Activated T-cell treated with anti-CD3 and anti-CD28 coated beads, Interleukin-2, amount 50 U/mL, for 4 hours (primary cell): ENCODE data around the gene GRIK2. TPM values are rescaled to one million over a fixed set of nuclear protein-coding genes. Genes with fewer than 3 reads are reported as not detected.

ENCODE experiments used
- ATAC-seq, 2 donors: fragments of 200-7000 bp; cut with Tn5 transposase; one replicate each; pipeline ENCODE4 v1.10.0; 2021
- DNase-seq: peaks from one replicate; pipeline ENCODE4 v3.0.0-alpha.2; 2020
- H3K27me3 Mint-ChIP-seq: one replicate; pipeline ENCODE4 v1.8.0; 2021; ENCODE audit warnings: low read depth, mixed read lengths
- H3K36me3 Mint-ChIP-seq: one replicate; pipeline ENCODE4 v1.8.0; 2022; ENCODE audit warnings: mixed read lengths; ENCODE audit not compliant: insufficient read depth
- H3K4me1 Mint-ChIP-seq: one replicate; pipeline ENCODE4 v1.8.0; 2021; ENCODE audit warnings: low read depth, mixed read lengths
- H3K4me3 Mint-ChIP-seq: one replicate; pipeline ENCODE4 v1.8.0; 2021; ENCODE audit warnings: mild to moderate bottlenecking, moderate library complexity, mixed read lengths
- H3K9me3 Mint-ChIP-seq: one replicate; pipeline ENCODE4 v1.8.0; 2021; ENCODE audit warnings: mixed read lengths
- total RNA-seq, 3 donors: library from RNA; stranded (reverse); gene quantifications; one replicate each; pipeline ENCODE4 v1.2.1, GENCODE V29; 2021

Gene GRIK2
- total RNA-seq, 3 donors from 2014 or later: not detected

DNA sequence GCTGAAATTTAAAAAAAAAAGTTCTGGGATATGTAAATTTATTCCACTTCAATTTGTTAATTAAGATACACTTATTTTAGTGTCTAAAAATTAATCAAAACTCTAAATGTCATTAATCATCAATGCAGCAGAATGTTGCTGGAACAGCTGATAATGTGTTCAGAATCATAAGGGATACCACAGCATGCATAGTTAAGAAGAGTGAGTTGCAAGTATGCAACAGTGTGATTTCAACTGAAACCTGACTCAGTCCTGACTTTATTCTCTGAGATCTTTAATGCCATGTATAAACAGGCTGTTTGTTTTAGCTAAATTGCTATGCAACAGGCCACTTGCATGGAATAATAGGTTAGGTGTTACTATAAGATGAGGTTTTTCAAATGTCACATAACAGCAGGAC, 1.4 kb downstream of the GRIK2 start:
- DNase-seq (no peak), ATAC-seq (no peak)
- Mint-ChIP-seq H3K9me3 (peaks cover 6% of the 10 kb centered on the region), H3K4me3 (no peak overlapping the region), H3K27me3 (peaks cover 52% of the 10 kb centered on the region), H3K4me1 (no peaks in the 10 kb centered on the region), H3K36me3 (no peaks in the 10 kb centered on the region)

DNA sequence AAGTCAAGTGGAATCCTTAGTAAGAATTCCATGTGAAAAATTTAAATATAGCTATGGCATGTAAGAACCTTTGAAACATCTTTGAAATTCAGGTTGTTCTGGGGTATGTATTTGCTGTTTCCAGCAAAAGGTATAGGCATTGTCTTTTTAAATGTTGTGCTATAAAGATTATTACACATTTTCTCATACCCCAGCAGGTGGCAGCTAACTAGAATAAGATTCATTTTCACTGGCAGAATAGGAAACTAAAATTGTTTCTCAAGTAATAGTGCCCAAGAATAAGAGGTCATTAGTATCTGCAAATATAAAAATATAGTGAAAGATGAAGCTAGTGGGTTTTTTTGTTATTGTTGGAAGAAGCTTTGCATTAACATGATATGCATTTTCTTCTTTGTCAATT, 1.8 kb downstream of the GRIK2 start:
- Mint-ChIP-seq H3K4me1 (no peaks in the 10 kb centered on the region), H3K27me3 (peaks cover 56% of the 10 kb centered on the region), H3K9me3 (peaks cover 8% of the 10 kb centered on the region), H3K36me3 (no peaks in the 10 kb centered on the region), H3K4me3 (no peak overlapping the region)
- no peak for DNase-seq
- ATAC-seq: no peak

DNA sequence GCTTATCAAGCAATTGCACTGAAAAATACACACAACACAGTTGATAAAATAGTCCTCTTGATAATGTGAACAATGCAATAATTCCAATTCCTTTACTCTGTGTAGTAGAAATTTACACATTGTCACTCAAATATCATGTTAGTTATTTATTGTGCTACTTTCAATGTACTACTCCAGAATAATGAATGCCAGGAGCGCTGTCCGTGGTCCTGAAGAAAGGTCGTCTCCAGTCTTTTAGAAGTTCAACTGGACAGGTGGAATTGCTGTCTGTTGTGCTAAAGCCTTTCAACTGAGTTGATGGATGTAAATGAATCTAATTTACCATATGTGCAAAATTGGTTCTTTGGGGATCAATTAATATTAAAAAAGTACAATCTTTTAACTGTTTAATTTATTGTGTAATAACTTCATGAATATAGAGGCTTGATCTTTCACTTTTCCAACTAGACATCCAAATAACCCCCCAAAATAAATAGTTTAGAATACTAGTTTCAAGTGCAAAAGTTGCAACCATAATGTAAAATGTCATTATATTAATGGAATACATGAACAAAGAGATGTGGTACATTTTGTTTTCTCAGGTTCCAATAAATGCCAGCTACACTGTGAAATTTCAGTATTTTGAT, 3.2 kb downstream of the GRIK2 start:
- Mint-ChIP-seq H3K36me3 (no peaks in the 10 kb centered on the region), H3K9me3 (peaks cover 8% of the 10 kb centered on the region), H3K4me1 (no peaks in the 10 kb centered on the region), H3K27me3 (peaks cover 59% of the 10 kb centered on the region), H3K4me3 (no peak overlapping the region)
- no peak for DNase-seq
- no peak for ATAC-seq

DNA sequence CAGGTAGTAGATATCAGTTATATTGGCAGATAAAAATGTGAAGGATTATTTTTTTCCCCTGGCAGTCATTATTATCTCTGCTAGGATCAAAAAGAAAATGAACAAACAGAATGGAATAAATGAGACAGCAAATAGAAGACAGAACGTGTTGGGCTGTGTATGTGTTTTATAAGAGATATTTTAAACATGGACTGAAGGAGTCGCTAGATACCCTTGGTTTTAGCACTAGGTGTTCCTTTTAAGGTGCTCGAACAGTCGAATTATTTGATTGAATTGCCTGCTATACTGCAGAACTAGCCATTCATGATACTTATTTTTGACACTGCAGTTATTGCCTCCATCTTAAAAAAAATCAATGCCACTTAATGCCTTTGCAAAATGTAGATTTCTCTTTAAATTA, 3.7 kb downstream of the GRIK2 start:
- DNase-seq (no peak), ATAC-seq (no peak)
- H3K4me1 Mint-ChIP-seq: no peaks in the 10 kb centered on the region
- no peak overlapping the region for H3K4me3 Mint-ChIP-seq
- peaks cover 58% of the 10 kb centered on the region for H3K27me3 Mint-ChIP-seq
- no peaks in the 10 kb centered on the region for H3K36me3 Mint-ChIP-seq
- H3K9me3 Mint-ChIP-seq: peaks cover 10% of the 10 kb centered on the region

DNA sequence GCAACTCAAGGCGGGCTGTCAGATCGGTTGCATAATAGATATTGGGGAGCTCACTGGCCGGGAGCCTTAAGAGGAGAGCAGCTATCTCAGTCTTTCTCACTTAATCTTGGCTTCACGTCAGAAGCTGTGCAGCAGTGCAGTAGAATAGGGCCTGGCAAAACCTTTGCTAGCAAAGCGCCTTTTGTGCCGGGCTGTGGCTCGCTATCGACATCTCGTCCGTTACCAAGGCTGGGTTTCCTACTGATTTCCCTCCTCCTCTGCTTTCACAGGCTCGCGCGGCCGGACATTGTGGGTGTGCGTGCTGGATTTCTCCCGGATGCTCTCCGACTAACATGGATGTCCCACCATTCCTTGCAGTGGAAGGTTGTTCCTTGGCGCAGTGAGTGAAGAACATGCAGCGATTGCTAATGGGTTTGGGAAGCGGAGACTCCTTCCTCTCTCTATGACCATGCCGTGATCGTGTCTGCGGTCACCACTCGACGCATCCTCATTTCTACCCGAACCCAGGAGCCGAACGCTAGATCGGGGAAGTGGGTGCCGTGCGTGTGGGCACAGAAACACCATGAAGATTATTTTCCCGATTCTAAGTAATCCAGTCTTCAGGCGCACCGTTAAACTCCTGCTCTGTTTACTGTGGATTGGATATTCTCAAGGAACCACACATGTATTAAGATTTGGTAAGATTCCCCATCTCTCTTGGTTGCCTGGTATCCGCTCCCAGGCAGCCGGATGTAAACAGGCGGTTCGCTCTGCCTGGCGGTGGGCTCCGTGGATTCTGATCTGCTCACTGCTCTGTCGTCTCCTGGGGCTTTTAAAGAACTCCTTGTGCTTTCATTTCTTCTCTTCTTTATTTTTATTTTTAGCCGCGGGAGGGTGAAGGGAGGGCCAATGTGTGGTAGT, 5.5 kb downstream of the GRIK2 start:
- Mint-ChIP-seq H3K27me3 (peaks cover 58% of the 10 kb centered on the region), H3K4me3 (no peak overlapping the region), H3K4me1 (no peaks in the 10 kb centered on the region), H3K36me3 (no peaks in the 10 kb centered on the region), H3K9me3 (peaks cover 10% of the 10 kb centered on the region)
- ATAC-seq (no peak), DNase-seq (no peak)

DNA sequence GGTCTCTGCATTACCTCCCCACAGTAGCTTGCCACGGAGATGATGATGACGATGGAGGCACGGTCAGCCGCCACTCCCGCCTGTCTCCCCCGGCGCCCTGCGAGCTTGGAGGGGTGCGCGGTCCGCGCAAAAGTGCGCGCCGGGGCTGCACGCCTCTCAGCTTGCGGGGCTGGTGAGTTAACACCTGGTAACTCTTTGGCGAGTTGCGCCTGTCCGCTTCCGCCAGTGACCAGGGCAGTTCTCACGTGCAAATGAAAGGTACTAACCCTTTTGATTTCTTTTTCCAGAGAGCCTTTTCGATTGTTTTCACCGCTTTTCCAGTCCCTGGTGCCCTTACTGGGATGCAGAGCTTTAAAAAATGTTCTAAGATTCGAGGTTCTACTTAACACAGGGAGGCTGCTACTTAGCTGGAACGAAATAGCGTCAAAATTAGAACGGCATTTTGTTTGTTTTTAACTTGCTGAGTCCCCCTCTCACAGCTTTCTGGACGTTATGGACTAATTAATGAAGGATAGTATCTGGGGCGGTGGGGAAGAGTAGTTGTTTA, 6.2 kb downstream of the GRIK2 start:
- H3K4me3 Mint-ChIP-seq: no peak overlapping the region
- peaks cover 12% of the 10 kb centered on the region for H3K9me3 Mint-ChIP-seq
- no peak for ATAC-seq
- H3K27me3 Mint-ChIP-seq: peaks cover 53% of the 10 kb centered on the region
- no peak for DNase-seq
- H3K36me3 Mint-ChIP-seq: no peaks in the 10 kb centered on the region
- no peaks in the 10 kb centered on the region for H3K4me1 Mint-ChIP-seq

DNA sequence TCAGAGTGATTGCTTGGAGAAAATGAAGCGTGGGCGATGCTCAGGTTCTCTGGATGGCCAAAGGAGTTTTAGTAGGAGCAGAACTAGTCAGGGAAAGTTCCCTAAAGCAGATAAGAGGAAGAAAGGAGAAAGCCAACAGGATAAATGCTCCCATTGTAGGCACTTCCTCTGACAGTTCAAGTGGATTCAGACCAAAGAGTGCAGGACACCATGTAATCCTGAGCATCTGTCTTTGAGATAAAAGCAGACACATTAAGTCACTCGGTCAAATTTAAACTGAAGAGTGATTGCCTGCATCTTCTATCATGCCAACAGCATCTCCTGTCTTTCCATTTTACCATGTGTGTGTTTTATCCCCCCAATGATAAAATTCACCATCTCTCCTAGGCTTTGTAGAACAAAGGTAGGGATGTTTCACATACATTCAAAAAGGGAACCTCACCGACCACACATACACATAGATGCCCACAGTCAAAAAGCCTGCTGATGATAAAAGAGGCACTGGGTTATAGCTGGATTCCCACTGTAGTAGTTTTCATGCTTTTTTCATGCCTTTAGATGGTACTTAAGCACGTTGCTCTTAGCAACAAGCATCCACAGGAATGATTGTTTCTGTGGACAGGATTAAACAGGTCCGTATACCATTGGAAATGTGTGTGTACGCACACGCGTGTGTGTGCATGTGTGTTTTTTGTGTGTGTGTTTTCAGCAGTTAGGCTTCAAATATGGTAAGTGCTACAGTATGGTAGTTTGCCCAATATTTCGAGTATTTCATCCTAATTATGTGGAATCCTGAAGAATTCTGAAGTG, 7.0 kb downstream of the GRIK2 start:
- Mint-ChIP-seq H3K4me3 (no peak overlapping the region), H3K4me1 (no peaks in the 10 kb centered on the region), H3K9me3 (peaks cover 13% of the 10 kb centered on the region), H3K27me3 (peaks cover 53% of the 10 kb centered on the region), H3K36me3 (no peaks in the 10 kb centered on the region)
- ATAC-seq (no peak), DNase-seq (no peak)

DNA sequence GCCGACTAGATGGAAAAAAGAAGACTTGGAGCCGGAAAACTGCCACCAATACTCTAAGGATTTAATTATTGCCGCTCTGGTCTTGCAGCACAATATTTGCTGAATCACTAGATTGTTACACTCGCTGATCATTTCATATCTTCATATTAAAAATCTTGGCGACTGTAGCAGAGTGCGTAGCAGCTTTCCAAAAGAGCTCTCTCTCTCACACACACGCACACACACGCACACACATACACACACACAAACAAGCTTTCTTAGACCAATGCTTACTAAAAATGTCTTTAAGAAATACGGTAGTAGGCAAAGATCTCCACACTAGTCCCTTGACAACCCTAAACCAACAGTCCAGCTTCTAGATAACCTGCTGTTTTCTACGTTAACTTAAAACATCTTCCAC, 7.7 kb downstream of the GRIK2 start:
- no peak overlapping the region for H3K4me3 Mint-ChIP-seq
- peaks cover 13% of the 10 kb centered on the region for H3K9me3 Mint-ChIP-seq
- no peaks in the 10 kb centered on the region for H3K4me1 Mint-ChIP-seq
- ATAC-seq (no peak), DNase-seq (no peak)
- no peaks in the 10 kb centered on the region for H3K36me3 Mint-ChIP-seq
- H3K27me3 Mint-ChIP-seq: peaks cover 53% of the 10 kb centered on the region

DNA sequence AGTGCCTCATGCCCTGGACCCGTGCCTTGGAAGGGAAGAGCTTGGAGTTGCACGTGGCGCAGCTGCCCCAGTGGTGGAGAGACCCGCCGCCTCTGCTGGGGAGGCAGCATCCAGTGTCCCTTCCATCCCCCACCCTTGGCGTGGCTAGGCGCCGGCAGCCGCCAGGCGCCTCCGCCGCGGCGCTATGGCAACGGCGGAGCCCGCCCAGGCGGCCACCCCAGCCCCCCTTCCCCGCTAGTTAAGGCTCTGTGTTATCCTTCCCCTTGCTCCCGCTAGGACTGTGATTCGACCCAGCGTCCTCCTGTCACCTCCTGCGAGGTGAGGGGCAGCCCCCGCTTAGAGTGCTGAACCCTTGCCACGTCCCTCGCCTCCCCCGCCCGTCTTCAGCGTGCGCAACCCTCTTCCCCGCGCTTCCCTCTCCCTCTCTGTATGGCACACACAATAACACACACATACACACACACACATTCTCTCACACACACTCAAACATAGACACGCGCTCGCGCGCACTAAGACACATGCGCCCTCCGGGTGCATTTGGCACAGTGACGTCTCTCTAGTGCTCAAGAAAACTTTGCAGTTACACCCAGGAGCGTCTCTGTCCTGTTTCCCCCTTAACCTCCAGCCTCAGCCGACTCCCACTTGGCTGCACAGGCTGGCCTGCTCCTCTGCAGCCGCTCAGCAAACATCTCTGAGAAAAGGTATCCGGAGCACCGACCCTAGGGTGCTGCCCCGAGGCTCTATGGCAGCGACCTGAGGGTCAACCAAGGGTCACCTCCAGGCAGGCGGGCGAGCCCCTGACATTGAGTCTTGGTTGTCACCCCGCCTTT, 8.5 kb downstream of the GRIK2 start:
- DNase-seq: no peak
- peaks cover 53% of the 10 kb centered on the region for H3K27me3 Mint-ChIP-seq
- H3K4me1 Mint-ChIP-seq: no peaks in the 10 kb centered on the region
- H3K36me3 Mint-ChIP-seq: no peaks in the 10 kb centered on the region
- ATAC-seq: no peak
- peaks cover 13% of the 10 kb centered on the region for H3K9me3 Mint-ChIP-seq
- no peak overlapping the region for H3K4me3 Mint-ChIP-seq

DNA sequence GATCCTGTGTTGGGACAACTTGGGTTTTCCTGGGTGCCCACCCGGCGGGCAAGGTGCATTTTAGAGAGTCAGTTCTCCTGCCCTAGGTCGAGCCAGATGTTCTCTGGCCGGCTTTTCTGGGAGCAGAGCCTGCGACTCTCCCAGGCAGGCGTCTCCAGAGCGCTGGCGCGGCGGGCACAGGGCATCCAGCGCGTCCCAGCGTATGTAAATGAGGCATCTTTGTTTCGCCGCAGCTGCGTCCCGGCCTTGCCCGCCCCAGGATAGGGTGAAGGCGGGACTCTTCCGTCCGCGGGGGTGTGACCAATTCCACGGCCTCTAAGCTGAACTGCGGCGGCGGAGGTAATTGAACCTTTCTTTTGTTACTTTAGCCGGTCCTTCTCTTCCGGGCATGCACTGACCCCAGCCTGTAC, 9.1 kb downstream of the GRIK2 start:
- Mint-ChIP-seq H3K27me3 (peaks cover 51% of the 10 kb centered on the region), H3K9me3 (peaks cover 15% of the 10 kb centered on the region), H3K36me3 (no peaks in the 10 kb centered on the region), H3K4me3 (no peak overlapping the region), H3K4me1 (no peaks in the 10 kb centered on the region)
- no peak for ATAC-seq
- no peak for DNase-seq

DNA sequence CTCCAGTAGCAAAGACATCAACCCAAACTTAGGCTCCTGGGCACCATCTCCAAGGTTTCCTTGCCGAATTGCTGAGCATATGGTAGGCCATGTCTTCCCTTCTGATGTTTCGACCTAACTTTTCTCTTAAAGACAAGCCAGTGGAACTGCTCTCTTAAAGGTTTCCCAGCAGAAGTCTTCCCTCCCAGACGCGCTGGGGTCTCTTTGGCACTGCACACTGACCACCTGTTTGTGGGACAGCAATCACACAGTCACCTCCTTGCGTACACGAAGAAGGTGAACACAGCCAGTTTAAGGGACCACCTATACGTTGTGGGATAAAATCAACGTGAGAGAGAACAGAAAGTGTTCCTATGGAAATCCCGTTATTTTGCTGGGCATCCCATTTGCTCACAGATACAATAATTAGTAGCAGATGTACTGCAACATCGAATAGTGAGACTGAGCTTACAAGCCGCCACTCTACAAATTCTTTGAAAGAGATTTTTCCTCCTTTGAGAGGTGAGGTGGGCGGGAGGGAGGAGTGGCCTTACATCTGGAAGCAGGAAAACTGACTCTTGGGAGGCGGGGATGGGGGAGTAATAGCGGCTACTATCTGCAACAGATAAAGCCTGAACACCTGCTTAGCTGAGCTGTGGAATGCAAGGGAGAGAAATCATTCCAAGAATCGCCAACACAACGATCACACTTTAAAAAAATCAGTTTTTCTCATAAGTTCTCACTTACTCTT, 9.9 kb downstream of the GRIK2 start:
- Mint-ChIP-seq H3K36me3 (no peaks in the 10 kb centered on the region), H3K27me3 (peaks cover 49% of the 10 kb centered on the region), H3K4me3 (no peak overlapping the region), H3K4me1 (no peaks in the 10 kb centered on the region), H3K9me3 (peaks cover 13% of the 10 kb centered on the region)
- no peak for DNase-seq
- ATAC-seq: no peak

DNA sequence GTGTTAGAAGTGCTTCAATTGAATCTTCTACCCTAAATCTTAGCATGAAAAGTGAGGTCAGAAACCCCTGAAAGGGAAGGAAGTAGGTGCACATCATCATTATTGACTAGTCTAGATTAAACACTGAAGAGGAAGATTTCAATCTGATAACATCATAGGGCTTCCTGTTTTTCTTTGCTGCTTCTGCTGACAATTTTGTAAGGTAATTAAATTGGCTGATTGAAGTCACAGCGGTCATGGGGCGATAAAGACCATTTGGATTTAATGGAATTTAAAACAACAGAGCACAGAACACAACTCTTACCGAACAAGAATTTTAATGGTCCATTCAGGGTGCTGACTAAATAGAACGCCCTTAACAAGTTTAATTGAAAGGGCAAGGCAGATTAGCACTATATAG, 11.3 kb downstream of the GRIK2 start:
- no peak for DNase-seq
- Mint-ChIP-seq H3K4me3 (no peak overlapping the region), H3K9me3 (peaks cover 11% of the 10 kb centered on the region), H3K27me3 (peaks cover 37% of the 10 kb centered on the region), H3K4me1 (no peaks in the 10 kb centered on the region), H3K36me3 (no peaks in the 10 kb centered on the region)
- no peak for ATAC-seq

DNA sequence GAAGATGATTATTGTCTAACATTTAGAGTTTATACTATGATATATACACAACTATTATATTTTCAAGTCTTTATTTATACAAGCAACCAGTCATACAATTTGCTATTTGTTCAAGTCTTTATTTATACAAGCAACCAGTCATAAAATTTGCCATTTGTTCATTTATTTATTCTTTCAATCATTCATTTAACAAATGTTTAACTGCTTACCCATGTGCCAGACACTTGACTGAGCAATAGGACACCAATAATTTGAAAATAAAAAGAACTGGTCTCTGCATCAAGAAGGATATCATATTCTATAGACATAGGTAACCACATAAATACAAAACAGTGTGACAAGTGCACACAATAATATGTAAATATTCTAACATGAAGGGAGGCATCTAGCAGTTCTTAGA, 20.3 kb downstream of the GRIK2 start:
- DNase-seq (no peak), ATAC-seq (no peak)
- no peaks in the 10 kb centered on the region for H3K4me1 Mint-ChIP-seq
- no peak overlapping the region for H3K4me3 Mint-ChIP-seq
- no peaks in the 10 kb centered on the region for H3K36me3 Mint-ChIP-seq
- H3K27me3 Mint-ChIP-seq: no peaks in the 10 kb centered on the region
- H3K9me3 Mint-ChIP-seq: no peaks in the 10 kb centered on the region
